ENCODE data around the gene PDE4C.
A peak's percentile ranks its signal among the peaks of the same experiment; 100 is the strongest.

The PDE4C gene

DNA sequence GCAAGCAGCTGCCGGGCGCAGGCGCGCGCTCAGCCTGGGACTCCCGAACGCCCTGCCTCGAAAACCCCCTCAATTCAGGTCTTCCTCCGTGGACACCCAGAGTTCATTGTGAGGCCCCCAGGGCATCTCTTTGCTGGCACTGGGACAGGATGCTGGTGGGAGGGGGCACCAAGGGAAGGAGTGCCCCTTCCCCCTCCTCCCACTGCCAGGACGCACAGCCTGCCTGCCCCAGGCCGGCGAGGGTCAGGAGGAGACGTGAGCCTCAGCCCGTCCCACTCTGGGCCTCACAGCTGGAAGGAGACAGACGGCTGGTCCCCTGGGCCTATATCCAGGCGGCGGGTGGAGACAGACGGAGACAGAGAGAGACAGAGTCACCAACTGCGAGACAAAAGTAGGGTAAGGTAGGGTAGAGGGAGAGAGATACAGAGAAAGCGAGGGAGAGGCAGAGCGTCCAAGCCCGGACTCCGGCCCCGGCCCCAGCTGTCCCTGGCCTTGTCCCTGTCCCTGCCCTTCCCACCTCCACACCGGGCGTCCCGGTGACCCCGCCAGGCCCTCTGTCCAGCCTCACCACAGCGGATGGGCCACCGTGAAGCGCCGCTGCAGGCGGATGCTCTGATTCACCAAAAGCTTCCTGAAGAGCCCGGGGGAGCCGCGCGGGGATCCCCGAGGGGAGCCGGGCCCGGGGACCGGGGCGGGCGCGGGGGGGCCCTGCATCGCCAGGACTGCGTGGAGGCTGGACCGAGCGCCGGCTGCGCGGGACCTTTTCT, at the start of gene PDE4C:
PDE4C (minus strand) TSS at position 737 of the 767 bp plus-strand sequence; CDS start at position 714, 23 bp downstream.
- peak in 1 of 6 experiments; percentile 18 for DNase-seq

DNA sequence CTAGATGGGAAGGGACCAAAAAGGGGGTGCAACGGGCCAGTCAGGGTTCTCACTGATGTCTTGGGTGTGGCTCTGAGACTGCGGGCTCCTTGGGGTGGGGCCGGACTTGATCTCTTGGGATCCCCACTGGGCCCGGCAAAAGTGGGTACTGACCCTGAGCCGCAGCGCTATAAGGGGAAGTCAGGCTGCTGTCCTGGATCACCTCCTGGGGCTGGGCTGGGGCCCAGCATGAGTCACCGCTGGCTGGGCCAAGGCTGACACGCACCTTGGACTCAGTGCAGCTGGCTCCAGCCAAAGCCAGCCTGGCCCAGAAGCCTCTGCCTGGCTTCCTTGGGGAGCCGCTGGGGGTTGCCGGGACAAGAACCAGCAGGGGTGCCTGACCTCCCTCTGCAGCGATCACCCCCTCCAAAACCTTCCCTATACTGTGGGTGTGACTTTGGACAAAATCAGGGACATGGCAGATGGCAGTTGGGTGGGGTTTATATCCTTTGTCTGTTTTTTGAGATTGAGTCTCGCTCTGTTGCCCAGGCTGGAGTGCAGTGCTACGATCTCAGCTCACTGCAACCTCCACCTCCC, 48.6 kb upstream of the PDE4C start:
- DNase-seq: peak in 4 of 6 experiments; percentile 32 to 74 (median 60)

DNA sequence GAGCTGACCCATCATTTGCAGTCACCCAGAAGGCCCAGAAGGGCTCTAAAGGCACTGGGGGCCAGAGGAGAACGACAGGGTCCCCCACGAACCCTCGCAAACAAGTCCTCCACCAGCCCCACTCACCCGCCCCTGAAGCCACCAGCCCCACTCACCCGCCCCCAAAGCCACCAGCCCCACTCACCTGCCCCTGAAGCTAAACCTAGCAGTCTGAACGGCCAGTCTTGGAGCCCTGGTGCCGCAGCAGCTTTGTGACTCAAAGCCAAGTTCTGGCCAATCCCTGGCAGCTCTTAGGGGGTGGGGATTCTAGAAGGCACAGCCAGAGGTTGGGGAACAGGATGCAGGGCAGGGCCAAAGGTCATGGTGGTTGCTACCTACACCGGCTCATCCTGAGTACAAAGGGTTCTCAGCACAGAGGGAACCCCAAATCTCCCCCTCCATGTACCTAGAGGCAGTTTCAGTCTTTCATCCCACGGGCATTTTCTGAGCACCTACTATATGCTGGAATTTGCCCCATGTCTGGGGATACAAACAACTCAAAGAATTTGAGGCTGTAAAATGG, 48.1 kb upstream of the PDE4C start, which contains the start of gene IQCN:
IQCN (minus strand) TSS at position 234 of the 562 bp plus-strand sequence. CDS start 4,974 bp downstream, outside the sequence.
- DNase-seq: peak; percentile 20 to 74 (median 53)

DNA sequence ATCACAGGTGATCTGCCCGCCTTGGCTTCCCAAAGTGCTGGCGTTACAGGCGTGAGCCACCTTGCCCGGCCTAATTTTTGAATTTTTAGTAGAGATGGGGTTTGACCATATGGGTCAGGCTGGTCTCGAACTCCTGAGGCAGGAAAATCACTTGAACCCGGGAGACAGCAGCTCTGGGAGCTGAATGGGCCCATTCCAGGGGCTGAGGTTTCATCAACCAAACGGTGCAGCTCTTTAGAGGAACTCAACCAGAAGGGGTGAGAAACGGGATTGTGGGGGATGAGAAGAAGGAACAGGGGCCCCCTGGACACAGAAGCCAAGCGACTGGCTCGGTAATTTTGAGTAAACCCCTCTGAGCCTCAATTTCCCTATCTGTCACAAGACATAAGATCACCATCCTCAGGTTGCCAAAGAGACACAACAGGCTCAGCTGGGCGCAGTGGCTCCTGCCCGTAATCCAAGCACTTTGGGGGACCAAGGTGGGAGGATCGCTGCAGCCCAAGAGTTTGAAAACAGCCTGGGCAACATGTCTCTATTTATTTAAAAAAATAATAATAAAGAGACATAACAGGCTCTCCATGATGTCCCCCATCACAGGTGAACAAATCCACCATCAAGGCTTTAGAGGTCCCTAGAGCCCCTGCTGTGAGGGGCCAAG, 47.5 kb upstream of the PDE4C start:
- DNase-seq: peak in 1 of 6 experiments; percentile 51

DNA sequence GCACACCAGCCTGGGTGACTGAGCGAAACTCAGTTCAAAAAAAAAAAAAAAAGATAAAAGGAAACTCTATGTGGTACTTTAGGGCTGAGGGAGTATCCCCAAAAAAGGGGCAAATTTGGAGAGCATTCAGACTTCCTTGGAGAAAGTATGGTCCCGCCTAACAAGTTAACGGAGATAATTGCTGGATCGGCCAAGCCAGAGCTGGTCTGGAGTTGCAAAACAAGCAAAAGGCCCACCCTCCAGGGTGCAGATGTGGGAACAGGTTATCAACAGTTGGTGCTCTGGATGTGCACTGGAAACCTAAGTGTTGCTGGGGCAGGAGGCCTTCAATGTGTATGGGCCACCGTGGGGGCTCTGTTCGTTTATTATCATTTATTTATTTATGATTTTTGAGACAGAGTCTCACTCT, 45.2 kb upstream of the PDE4C start:
- peak in 1 of 6 experiments; percentile 22 for DNase-seq

DNA sequence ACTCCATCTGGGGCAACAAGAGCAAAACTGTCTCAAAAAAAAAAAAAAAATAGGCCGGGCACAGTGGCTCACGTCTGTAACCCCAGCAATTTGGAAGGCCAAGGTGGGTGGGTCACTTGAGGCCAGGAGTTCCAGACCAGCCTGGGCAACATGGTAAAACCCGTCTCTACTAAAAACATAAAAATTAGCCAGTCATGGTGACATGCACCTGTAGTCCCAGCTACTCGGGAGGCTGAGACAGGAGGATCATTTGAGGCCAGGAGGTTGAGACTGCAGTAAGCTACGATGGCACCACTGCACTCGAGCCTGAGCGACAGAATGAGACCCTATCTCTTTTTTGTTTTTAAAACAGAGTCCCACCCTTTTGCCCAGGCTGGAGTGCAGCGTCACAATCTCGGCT, 44.1 kb upstream of the PDE4C start:
- DNase-seq: no peak

DNA sequence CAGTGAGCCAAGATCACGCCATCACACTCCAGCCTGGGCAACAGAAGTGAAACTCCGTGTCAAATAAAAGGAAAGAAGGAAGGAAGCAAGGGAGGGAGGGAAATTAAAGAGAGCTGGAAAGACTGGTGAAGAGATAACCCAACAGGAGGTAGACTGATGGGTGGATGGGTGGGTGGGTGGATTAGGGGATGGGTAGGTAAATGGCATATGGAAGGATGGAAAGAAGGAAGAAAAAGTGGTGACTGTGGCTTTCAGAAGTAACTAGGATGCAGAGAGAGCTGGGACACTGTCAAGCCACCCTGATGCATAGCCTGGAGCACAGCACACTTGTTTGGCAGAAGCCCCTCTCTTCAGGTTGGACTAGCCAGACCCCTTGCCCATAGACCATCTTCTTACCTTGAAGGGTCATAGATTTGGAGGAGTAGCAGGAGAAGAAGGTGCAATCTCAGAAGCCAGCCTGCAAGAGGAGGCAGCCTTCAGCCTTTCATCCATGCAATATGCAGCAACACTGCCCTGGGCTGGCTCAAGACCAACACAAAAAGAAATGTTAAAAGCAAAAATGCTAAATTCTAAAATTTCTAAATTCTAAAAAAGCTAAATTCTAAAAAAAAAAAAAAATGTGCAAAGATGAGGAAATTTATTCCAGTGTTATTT, 43.0 kb upstream of the PDE4C start:
- no peak for DNase-seq

DNA sequence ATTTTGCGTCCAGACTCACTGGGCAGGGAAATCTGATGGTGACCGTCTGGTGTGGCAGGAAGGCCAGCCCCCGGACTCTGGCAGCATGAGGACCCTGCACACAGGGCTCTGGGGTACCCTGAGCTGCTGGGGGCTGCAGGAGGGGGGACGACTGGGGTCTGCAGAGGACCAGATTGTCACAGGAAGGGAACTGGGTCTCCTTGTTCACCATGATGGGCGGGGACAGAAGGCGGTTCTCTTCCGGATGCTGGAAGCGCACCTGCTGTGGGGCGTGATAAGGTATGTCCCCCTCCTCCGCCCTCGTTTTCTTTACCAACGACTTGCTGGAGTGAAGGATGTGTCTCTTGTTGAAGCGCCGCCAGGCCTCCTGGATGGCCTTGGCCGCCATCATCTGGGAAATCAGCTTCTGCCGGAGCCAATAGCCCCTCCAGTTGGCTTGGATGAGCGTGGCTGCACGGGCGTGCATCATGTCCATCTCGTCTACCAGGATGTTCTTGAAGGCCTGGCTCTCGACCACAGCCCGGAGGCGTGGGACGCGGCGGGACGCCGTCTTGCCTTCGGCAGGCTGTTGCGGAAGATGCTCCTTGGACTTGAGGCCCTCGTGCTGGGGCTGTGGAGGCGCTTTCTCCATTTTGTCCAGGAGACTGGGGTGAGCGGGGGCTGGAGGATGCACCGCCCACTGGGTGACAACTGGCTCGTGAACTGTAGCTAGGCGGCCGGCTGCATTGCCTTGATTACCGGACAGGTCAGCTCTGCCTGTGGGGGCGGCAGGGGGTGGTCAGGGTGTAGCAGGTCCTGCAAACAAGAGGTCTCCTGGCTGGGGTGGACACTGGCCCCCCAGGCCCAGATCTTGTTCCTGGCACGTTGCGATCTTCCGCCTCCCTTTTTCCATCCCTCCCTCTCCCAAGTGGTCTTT, 40.8 kb upstream of the PDE4C start:
- DNase-seq: no peak

DNA sequence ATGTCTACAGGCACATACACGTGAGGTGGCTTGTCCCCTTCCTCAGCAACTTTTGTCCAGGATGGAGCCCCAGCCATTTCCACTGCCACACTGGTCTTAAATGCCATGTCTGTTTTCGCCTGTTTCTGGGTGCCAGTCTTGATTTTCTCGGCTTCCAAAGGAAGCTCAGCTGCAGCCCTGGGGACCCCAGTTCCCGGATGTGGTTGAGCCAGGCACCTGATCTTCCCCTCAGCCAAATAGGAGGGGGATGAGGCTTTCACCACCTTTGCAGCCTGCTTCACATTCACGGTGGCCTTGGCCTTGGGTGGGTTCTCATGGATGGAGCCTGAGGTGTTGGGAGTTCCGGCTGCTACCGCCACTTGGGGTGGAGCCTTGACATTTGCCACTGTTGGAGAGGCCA, 39.3 kb upstream of the PDE4C start:
- DNase-seq: no peak

DNA sequence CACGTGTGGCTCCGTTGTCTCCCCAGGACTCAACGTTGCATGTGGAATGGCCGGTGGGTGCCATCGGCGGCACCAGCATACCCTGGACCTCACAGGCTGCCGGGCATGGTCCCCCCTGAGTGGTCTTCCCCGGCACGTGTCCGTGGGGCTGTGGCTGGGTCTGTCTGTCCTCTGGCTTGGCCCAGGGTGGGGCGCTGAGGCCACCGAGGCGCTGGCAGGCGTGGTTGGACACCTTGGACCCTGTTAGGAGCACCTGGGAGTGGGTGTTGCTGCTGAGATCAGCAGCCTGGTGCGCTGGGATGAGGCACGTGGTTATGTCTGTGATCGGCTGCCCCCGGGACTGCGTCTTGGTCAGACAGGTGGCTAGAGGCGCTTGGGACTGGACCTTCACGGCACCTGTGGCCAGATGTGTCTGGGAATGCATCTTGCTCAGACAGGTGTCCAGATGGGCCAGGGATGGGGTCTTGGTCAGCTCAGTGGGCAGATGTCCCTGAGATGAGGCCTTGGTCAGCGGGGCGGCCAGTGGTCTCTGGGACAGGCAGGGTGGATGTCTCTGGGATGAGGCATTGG, 38.8 kb upstream of the PDE4C start:
- DNase-seq: no peak

DNA sequence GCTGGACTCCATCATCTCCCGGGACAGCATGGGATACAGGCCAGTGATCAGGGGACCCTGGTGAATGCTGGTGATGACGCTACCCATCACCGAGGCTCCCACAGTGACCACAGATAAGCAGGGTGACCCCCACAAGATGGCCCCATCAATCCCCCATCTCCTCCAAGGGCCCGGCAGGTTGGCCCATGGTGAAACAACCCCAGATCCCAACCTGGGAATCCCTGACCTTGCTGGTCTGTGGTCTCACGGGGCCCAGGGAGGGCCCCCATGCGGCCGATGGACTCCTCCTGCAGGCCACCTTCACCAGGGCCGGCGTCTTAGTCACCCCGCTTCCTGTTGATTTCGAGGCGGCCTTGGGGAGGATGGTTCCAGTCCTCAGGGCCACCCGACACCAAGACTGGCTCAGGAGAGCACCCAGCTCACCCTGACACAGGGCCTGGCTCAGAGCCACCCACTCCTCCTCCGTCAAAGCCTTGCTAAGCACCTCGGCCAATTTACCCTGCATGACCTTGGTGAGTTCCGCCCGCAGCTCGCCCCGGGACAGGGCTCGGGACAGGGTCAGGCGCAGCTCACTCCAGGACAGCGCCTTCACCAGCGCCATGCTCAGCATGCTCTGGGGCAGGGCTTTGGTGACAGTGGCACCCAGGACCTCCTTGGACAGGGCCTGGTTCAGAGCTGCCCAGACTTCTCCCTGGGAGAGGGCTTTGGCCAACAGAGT, 38.1 kb upstream of the PDE4C start:
- DNase-seq: no peak

DNA sequence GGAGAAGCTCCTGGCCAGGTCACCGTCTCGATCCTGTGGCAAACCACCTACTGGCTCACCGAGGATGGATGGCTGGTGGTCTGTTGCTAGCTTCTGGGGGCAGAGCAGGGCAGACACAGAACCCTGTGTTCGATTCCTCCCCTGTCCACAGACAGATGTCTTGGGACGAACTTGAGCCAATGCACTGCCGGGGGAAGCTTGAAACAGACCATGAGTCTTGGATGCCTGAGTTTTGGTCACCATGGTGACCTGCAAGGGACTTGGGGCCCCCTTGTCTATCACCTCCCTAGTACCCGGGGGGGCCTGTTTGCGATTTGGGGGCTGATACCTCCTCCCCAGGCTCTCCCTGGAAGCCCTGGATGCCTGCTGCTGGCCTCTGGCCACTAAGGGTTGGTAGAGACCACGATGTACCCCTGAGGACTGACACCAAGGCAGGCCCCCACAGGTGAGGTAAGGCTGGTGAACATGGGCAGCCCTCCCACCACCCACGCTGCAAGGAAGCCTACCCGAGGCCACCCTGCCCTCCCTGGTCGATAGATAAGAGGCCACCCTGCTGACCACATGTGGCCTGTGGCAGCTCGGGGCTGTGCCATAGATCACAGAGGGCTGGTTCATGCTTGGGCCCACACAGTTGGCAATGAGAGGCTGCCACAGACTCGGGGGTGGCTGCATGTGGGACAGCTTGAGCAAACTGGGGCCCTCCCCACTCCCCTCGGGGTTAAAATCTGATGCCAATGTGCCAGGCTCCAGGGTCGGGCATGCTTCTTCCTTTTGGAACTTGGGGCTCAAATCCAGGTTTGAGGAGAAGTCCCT, 37.3 kb upstream of the PDE4C start:
- DNase-seq: no peak

DNA sequence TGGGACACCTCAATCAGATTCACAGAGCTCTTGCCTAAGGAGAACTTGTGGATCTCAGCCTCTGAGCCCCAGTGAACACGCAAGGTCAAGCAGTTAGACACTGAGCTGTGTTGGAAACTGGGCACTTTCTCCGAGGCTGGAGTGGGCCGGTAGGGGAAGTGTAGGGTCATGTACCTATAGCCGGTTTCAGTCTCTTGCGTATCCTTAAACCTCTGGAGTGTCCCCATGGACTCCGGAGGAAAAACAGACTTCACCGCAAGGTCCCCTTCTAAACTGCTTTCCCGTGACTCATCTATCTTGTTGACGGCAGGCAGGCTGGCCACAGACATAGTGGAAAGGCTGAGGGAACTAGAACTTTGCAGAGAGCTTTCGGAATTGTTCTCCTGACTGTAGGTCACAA, 36.7 kb upstream of the PDE4C start:
- DNase-seq: no peak

DNA sequence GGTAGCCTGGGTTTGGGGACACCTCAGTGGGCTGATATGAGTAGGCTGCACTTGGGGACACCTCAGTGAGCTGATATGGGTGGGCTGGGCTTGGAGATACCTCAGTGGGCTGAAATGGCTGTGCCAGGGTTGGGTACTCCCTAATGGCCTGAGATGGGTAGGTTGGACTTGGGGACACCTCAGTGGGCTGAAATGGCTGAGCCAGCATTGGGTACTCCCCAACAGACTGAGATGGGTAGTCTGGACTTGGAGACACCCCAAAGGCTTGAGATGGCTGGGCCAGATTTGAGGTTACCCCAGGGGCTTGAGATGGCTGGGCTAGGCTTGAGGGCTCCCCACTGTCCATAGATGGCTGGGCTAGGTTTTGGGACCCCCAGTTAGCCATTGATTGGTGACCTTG, 35.9 kb upstream of the PDE4C start:
- DNase-seq: no peak

DNA sequence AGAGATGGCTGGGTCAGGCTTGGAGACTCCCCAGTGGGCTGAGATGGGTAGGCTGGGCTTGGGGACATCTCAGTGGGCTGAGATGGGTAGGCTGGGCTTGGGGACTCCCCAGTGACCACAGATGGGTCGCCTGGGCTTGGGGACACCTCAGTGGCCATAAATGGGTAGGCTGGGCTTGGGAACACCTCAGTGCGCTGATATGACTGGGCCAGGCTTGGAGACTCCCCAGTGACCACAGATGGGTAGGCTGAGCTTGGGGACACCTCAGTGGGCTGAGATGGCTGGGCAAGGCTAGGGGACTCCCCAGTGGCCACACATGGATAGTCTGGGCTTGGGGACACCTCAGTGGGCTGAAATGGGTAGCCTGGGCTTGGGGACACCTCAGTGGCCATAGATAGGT, 35.2 kb upstream of the PDE4C start:
- DNase-seq: no peak

DNA sequence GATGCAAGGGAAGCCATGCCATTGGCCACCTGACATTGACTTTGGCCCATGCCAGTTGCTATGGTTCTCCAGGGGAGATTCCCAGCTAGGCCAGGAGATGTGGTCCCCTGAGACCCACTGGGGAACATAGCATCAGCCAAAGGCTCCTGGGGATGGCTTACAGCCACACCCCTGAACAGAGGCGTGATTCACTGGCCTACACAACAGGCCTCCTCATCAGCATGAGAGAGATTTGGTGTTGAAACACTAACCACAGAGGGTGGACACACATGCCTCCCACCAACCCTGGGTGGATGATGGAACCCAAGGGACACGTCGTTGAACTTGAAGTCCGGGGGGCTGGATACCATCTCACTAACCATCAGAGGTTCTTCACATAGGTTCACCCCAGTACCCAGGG, 33.7 kb upstream of the PDE4C start:
- no peak for DNase-seq

DNA sequence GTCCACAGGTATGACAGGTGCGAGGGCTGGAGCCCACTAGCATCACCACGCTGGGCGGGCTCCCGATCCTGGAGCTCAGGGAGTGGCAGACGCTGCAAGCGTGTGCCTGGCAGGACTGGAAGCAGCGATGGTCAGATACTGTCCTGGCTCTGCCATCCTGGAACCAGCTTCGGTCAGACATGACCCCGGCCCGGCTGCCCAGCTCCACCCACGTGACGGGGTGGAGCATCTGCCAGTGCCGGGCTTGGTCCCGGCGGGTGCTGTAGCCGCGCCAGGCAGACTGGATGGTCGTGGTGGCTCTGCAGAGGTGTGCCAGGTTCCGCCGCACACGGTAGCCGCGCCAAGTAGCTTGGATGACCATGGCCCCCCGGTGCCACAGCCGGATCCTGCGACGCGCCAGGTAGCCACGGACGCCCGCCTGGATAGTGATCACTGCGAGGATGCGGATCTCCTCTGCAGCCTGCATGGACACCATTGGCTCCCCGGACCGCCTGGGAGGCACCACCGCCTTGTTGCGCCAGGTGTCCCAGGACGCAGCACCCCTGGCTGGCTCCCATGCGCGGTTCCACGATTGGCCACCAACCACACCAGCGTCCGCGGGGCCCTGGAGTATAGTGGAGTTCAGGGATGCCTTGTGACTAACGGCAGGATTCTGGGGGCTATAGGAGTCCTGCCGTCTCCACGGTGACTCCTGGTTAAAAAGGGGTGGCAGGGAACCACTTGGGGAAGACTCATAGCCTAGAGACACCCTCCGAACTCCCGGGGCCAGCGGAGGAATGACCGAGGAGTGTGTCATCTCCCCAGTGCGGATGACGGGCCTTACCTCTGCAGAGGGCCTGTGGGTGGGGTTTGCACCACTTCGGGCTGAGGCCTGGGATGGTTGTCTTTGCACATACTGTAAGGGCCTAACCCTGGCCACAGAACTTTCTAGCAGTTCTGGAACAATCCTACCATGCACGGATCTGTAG, 31.5 kb upstream of the PDE4C start:
- no peak for DNase-seq
